NOMO-1 treated with DMSO at 0.1 percent for 48 hours (cell line): Measurements from ENCODE around the gene MED31.
A peak's percentile ranks its signal among the peaks of the same experiment; 100 is the strongest.
"Not testable (repeated sequence)": the region's sequence is repeated elsewhere in the genome, so short reads cannot be mapped to it uniquely, and the experiment has no call there.

Source experiments
- DNase-seq: peaks from one replicate; lab custom pipeline; 2025; ENCODE audit not compliant: unreplicated experiment; lab: John Stamatoyannopoulos, UW

The MED31 gene

DNA sequence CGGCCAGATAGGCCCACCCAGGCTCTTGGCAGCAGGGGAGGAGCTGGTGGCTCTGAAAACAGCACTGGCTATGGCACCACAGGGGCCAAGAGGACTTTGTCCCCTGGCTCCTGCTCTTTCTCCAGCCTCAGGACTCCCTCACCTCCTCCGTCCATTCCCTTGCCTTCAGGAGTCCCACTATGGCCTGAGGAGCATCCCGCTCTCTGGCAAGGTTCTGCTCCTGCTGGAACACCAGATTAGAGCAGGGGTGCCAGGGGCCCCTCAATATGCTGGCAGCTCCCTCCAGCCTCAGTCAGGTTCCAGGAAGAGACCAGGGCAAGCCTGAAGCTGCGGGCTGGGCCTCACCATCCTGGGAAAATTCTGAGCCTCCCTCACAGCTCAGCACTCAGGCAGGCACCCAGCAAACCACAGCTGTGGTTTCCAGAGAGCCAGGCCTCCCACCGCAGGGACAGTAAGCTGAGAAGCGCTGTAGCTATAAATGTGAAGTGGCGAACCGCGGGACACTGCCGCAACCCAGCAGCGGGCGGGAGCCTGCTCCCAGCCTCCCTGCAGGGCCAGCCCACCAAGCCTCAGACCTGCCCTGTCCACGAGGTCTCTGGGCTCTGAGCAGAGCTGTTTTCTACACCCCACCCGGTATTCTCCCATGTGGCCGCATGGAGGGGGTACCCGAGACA lies 25.9 kb upstream of the MED31 start:
- peak; percentile 28 for DNase-seq

- DNase-seq: no peak
Observed at GRCh38 chr17:6676802-6677157, 25.4 kb upstream of the MED31 start.

DNA sequence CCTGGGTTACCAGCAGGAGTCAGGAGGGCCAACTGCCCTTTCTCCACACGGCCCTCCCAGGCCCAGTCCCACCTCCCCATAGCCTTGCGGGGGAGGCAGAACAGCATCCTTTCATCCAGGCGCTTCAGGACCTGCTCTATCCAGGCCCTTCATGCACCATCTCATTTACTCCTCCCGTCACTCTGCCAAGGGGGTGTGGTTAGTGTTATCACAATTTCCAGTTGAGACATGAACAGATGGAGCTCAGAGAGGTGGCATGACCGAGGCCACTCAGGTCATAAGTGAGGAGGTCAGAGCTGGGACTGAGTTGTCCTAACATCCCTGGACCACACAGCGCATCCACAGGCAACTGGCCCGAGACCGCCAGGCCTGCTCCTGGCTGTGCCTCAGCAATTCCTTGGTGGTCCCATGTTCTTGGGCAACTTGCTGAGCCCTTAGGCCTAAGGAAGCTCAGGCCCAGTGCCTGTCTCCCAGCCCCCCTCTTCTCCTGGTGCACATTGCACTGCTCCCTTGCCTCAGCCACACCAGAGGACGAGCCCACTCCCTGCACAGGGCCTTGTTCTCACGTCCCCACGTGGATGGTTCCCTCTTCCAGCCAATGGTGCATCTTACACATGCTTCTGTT lies 23.9 kb upstream of the MED31 start:
- DNase-seq: no peak

DNA sequence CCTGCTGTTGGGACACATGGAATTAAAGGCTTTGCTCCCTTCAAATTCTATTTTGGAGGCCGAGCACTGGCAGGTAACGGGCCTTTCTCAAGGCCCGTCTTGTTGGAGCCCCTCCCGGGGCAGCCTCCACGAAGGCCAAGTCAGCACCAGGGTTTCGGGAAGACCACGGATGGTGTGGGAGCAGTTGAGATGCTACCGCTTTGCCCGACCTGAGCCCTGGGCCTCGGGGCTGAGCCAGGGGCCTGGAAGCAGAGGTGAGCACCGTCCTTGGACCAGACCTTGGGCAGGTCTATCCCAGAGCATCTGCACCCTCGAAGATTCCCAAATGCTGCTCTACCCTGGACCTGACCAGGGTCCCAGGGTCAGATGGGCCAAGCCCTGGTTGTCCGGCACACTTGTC lies 23.2 kb upstream of the MED31 start:
- DNase-seq: no peak

GRCh38 chr17:6671431-6671830 lies 20.0 kb upstream of the MED31 start:
- DNase-seq: no peak

GRCh38 chr17:6670999-6671398 lies 19.6 kb upstream of the MED31 start:
- no peak for DNase-seq

GRCh38 chr17:6670571-6670970 lies 19.2 kb upstream of the MED31 start:
- DNase-seq: no peak

- no peak for DNase-seq
Observed at GRCh38 chr17:6669479-6670212, 18.2 kb upstream of the MED31 start.

GRCh38 chr17:6668727-6669425 lies 17.5 kb upstream of the MED31 start:
- DNase-seq: no peak

DNA sequence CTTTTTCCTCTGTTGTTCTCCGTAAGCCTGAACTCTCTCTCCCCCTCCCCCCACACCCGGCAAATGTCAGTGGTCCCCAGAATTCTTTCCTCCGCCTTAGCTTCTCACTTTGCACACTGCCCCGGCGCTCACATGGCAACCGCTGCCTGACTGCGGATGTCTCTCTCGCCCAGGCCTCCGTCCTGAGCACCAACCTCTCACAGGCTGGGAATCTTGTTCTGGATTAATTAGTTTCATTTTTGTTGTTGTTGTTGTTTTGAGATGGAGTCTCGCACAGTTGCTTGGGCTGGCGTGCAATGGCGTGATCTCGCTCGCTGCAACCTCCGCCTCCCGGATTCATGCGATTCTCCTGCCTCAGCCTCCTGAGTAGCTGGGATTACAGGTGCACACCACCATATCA lies 16.8 kb upstream of the MED31 start:
- no peak for DNase-seq

DNA sequence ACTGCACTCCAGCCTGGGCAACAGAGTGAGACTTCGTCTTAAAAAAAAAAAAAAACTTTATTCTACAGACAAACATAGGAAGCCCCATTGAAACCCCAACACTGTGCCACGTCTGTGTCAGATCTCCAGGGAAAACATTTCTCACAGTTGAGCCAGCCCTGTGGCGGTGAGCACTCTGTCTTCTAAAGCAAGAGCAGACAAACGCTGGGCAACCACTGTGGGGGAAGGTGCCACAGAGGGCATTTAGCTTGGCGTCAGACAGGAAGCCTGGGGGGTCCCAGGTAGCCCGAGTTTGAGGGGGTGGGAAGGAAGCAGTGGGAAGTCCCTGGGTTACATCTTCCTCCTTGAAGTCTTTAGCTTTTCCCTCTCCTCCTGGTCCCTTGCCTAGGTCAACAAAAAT lies 16.1 kb upstream of the MED31 start:
- no peak for DNase-seq

DNA sequence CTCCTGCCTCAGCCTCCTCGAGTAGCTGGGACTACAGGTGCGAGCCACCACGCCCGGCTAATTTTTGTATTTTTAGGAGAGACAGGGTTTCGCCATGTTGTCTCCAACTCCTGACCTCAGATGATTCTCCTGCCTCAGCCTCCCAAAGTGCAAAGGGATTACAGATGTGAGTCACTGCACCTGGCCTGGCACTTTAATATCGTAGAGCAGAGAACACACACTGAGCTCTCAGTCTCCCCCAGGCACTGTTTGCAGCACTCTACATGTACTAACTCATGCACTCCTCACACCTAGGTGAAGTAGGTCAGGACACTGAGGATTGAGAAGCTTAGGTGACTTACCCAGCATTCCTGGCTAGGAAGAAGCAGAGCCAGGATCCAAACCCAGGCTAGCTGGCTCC lies 15.2 kb upstream of the MED31 start:
- DNase-seq: no peak

DNA sequence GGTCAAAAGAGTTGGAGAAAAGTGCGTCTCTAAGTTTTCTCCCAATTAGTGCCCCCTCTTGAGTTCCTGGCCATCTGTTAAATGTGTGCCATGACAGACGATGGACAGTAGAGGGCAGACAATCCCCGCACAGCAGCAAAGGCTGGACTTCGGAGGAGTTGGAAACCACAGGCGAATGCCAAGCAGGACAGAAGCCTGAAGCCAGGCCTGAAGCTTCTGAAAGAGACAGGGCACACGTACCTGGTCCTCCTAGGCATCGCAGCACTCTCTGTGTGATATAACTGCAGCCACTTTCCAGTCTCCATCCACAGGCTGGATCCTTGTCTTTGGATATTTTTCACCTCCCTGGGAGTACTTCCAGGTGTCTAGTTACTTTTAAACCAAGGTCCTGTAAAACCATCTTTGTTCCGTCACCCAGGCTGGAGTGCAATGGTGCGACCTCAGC lies 14.7 kb upstream of the MED31 start:
- peak; percentile 62 for DNase-seq

- DNase-seq: not testable (repeated sequence)
Observed at GRCh38 chr17:6663200-6663599, 11.8 kb upstream of the MED31 start.

GRCh38 chr17:6661464-6661848 lies 10.1 kb upstream of the MED31 start:
- no peak for DNase-seq

DNA sequence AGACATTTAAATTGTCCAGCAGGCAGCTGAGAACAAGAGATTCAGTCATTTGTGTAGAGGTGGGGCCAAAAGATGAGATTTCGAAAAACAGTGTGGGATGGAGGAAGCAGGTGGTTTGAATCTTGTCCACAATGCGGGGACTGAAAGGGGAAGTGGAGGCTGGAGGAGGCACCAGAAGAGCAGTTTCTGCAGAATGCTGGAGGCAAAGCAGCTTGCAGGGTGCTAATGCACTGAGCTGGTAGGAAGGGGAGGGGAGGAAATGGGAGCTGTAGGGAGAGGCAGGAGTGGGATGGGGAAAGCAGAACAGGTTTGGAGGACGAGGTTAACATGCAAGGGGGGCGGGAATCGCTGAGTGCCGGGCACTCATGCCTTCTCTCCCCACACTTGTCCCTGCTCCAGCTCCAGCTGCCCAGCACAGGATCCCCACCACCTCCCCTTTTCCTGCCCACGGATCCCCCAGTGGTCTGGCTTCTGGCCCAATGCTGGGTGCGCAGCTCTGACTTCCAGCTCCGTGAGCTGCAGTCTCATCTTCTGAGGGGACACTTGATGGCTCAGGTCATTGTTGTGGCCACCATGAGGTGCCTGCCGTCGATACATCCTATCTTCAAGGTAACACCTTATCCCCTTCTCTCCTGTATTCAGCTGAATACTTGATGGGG lies 9.5 kb upstream of the MED31 start:
- peak; percentile 83 for DNase-seq

DNA sequence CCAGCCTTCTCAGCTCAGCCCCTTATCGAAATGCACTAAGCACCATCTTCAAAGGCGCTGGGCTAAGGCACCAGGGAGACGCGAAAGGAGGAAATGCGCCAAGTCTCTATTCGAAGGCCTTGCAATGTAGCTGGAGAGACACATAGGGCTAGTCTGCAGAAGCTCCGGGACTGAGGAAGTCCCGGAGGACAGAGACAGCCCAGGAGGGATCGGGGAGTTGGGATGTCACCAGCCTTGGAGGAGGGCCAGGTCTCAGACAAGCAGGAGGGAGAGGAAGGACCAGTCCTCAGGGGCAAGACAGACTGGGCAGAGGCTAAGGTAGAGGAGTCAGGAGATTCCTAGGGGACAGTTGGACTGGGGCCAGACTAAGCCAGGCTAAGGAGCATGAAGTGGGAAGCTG lies 8.7 kb upstream of the MED31 start:
- no peak for DNase-seq

- DNase-seq: not testable (repeated sequence)
Observed at GRCh38 chr17:6658411-6658810, 7.0 kb upstream of the MED31 start.

GRCh38 chr17:6657633-6658287 lies 6.4 kb upstream of the MED31 start:
- DNase-seq: no peak

- DNase-seq: not testable (repeated sequence)
Observed at GRCh38 chr17:6656797-6657632, 5.6 kb upstream of the MED31 start.
